Measurements from ENCODE around the gene PTGFRN. TPM values are rescaled to one million over a fixed set of nuclear protein-coding genes. Genes with fewer than 3 reads are reported as not detected.

Gene PTGFRN
- total and polyA plus RNA-seq, 2 experiments from 2014 or later: 17.4 to 32.7 TPM

- Mint-ChIP-seq H3K36me3 (ENCODE audit: low read depth) (no peaks in the 10 kb centered on the region; the same call in 2 of the 3 replicates), H3K4me3 (no peak overlapping the region), H3K27ac (peak overlapping the region; percentile 32; the same call in 1 of the 2 replicates), H3K9me3 (no peaks in the 10 kb centered on the region; the same call in 2 of the 3 replicates), H3K27me3 (ENCODE audit: insufficient read depth, low read depth, poor library complexity) (no peaks in the 10 kb centered on the region), H3K4me1 (peaks cover 29% of the 10 kb centered on the region)
- peaks cover 16% of the 10 kb centered on the region for H3K4me1 ChIP-seq (ENCODE audit: insufficient read depth)
- H3K36me3 ChIP-seq (ENCODE audit: insufficient read depth): no peaks in the 10 kb centered on the region
- no peaks in the 10 kb centered on the region for H3F3A ChIP-seq (replicated peaks; ENCODE audit: low read depth)
- no peak overlapping the region for H3K27ac ChIP-seq (ENCODE audit: low read depth)
- H3K4me3 ChIP-seq: no peak overlapping the region
- no peak for DNase-seq (ENCODE audit: low spot score)
- H3K27me3 ChIP-seq (ENCODE audit: insufficient read depth): no peaks in the 10 kb centered on the region
- no peaks in the 10 kb centered on the region for H4K20me1 ChIP-seq (replicated peaks; ENCODE audit: insufficient read depth)
- no peak overlapping the region for H2AFZ ChIP-seq
- TF ChIP-seq STAT1 (IDR thresholded peaks at IDR 0.05; ENCODE audit: unreplicated experiment) (no peak), EZH2phosphoT487 (IDR thresholded peaks at IDR 0.05; ENCODE audit: unreplicated experiment) (no peak), ZNF462 (CRISPR knock-in tag; IDR thresholded peaks at IDR 0.05) (no peak), JUNB (IDR thresholded peaks at IDR 0.05; ENCODE audit: unreplicated experiment) (no peak), ETS1 (IDR thresholded peaks at IDR 0.05) (no peak), REST (IDR thresholded peaks at IDR 0.05; ENCODE audit: unreplicated experiment) (no peak), ZNF114 (CRISPR knock-in tag; IDR thresholded peaks at IDR 0.05) (no peak), NANOG (IDR thresholded peaks at IDR 0.05; ENCODE audit: borderline replicate concordance) (no peak), CTCF (conservative IDR thresholded peaks at IDR 0.05; ENCODE audit: low read depth in 2 of 2) (no peak), ZNF331 (CRISPR knock-in tag; IDR thresholded peaks at IDR 0.05; ENCODE audit: low read depth) (no peak)
- H3K79me2 ChIP-seq (replicated peaks; ENCODE audit: insufficient read depth): no peaks in the 10 kb centered on the region
- no peak for ATAC-seq
- H3K4me2 ChIP-seq: no peak overlapping the region
- peaks cover 6% of the 10 kb centered on the region; the same call in 1 of the 2 replicates for H3K9me2 ChIP-seq (ENCODE audit: insufficient read depth)
Observed at GRCh38 chr1:117000142-117000541, 90.4 kb downstream of the PTGFRN start.
